Stimulated activated CD8-positive, alpha-beta memory T cell treated with anti-CD3 and anti-CD28 coated beads, Interleukin-4, amount 100 ng/mL, for 1 hour (primary cell): ENCODE data around the gene COLEC11.

Experiments
- DNase-seq, 2 donors: peaks; one replicate each; pipeline ENCODE4 v3.0.0-alpha.2; 2020; ENCODE audit warnings: low read depth in 2 of 2, low spot score in 1 of 2

Gene COLEC11

GRCh38 chr2:3670376-3670775, 75.5 kb downstream of the COLEC11 start:
- DNase-seq = no peak

- no peak for DNase-seq
These were observed 76.0 kb downstream of the COLEC11 start for GRCh38 chr2:3670941-3671340.

GRCh38 chr2:3672861-3673678, 78.2 kb downstream of the COLEC11 start:
- no peak for DNase-seq

- DNase-seq = no peak
These were observed 79.3 kb downstream of the COLEC11 start for GRCh38 chr2:3674066-3674845.

GRCh38 chr2:3675687-3676086, 80.8 kb downstream of the COLEC11 start:
- no peak for DNase-seq

- no peak for DNase-seq
These were observed 82.5 kb downstream of the COLEC11 start for GRCh38 chr2:3677436-3677835.

- DNase-seq = no peak
These were observed 83.3 kb downstream of the COLEC11 start for GRCh38 chr2:3678212-3678611.

- DNase-seq = no peak
These were observed 84.3 kb downstream of the COLEC11 start for GRCh38 chr2:3679180-3679579.

- no peak for DNase-seq
These were observed 84.9 kb downstream of the COLEC11 start for GRCh38 chr2:3679616-3680393.

GRCh38 chr2:3680548-3681345, 85.8 kb downstream of the COLEC11 start:
- DNase-seq = no peak

- no peak for DNase-seq
These were observed 86.7 kb downstream of the COLEC11 start for GRCh38 chr2:3681625-3682024.

GRCh38 chr2:3682811-3683210, 87.9 kb downstream of the COLEC11 start:
- DNase-seq = no peak

- no peak for DNase-seq
These were observed 89.0 kb downstream of the COLEC11 start for GRCh38 chr2:3683748-3684454.

- no peak for DNase-seq
These were observed 95.3 kb downstream of the COLEC11 start for GRCh38 chr2:3689998-3690748.

- no peak for DNase-seq
These were observed 97.5 kb downstream of the COLEC11 start for GRCh38 chr2:3692375-3692774.
